WERI-Rb-1 (cell line): ENCODE measurements around the gene VMP1.
"Not testable (repeated sequence)": the region's sequence is repeated elsewhere in the genome, so short reads cannot be mapped to it uniquely, and the experiment has no call there.

Source experiments
- DNase-seq: peaks from one replicate; pipeline ENCODE4 v3.0.0-alpha.2; 2020
- H3K27ac ChIP-seq: fragments of 250-450 bp; sonication (Bioruptor Pico); 2 replicates; pipeline ENCODE4 v1.5.1; 2020; ENCODE audit warnings: mild to moderate bottlenecking, moderate library complexity
- H3K27me3 ChIP-seq: fragments of 250-450 bp; sonication (Bioruptor Pico); 2 replicates; pipeline ENCODE4 v1.5.1; 2021; ENCODE audit warnings: mild to moderate bottlenecking, low read depth, moderate library complexity; ENCODE audit not compliant: insufficient read depth, severe bottlenecking
- H3K36me3 ChIP-seq: fragments of 250-450 bp; sonication (Bioruptor Pico); 2 replicates; pipeline ENCODE4 v1.5.1; 2020; ENCODE audit warnings: mild to moderate bottlenecking, moderate library complexity
- H3K4me3 ChIP-seq: 2 replicates; pipeline ENCODE4 v1.5.1; 2011; ENCODE audit warnings: low read depth, mild to moderate bottlenecking, control low read depth, low read length
- H3K9me3 ChIP-seq: fragments of 250-450 bp; sonication (Bioruptor Pico); 2 replicates; pipeline ENCODE4 v1.5.1; 2021; ENCODE audit warnings: mild to moderate bottlenecking, moderate library complexity; ENCODE audit not compliant: severe bottlenecking
- TF ChIP-seq, protein P1 (sequence below): IDR thresholded peaks from 2 replicates; pipeline ENCODE4 v1.5.1; 2011; ENCODE audit warnings: low read depth, mild to moderate bottlenecking, control low read depth, inconsistent platforms, low read length

VMP1 gene

GRCh38 chr17:59844884-59845594, 137.6 kb downstream of the VMP1 start:
- DNase-seq = no peak
- H3K4me3 ChIP-seq = no peak overlapping the region
- peaks cover 15% of the 10 kb centered on the region for H3K36me3 ChIP-seq
- TF ChIP-seq, protein P1, sequence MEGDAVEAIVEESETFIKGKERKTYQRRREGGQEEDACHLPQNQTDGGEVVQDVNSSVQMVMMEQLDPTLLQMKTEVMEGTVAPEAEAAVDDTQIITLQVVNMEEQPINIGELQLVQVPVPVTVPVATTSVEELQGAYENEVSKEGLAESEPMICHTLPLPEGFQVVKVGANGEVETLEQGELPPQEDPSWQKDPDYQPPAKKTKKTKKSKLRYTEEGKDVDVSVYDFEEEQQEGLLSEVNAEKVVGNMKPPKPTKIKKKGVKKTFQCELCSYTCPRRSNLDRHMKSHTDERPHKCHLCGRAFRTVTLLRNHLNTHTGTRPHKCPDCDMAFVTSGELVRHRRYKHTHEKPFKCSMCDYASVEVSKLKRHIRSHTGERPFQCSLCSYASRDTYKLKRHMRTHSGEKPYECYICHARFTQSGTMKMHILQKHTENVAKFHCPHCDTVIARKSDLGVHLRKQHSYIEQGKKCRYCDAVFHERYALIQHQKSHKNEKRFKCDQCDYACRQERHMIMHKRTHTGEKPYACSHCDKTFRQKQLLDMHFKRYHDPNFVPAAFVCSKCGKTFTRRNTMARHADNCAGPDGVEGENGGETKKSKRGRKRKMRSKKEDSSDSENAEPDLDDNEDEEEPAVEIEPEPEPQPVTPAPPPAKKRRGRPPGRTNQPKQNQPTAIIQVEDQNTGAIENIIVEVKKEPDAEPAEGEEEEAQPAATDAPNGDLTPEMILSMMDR = no peak
- H3K27ac ChIP-seq = no peak overlapping the region
- H3K27me3 ChIP-seq = no peaks in the 10 kb centered on the region
- H3K9me3 ChIP-seq = no peaks in the 10 kb centered on the region

- Histone ChIP-seq H3K9me3 (no peaks in the 10 kb centered on the region), H3K4me3 (no peak overlapping the region), H3K27me3 (no peaks in the 10 kb centered on the region), H3K27ac (no peak overlapping the region), H3K36me3 (peaks cover 9% of the 10 kb centered on the region)
- peak; percentile 52 for DNase-seq
- TF ChIP-seq, protein P1 = no peak
Observed at GRCh38 chr17:59845595-59846393, 138.3 kb downstream of the VMP1 start.

DNA sequence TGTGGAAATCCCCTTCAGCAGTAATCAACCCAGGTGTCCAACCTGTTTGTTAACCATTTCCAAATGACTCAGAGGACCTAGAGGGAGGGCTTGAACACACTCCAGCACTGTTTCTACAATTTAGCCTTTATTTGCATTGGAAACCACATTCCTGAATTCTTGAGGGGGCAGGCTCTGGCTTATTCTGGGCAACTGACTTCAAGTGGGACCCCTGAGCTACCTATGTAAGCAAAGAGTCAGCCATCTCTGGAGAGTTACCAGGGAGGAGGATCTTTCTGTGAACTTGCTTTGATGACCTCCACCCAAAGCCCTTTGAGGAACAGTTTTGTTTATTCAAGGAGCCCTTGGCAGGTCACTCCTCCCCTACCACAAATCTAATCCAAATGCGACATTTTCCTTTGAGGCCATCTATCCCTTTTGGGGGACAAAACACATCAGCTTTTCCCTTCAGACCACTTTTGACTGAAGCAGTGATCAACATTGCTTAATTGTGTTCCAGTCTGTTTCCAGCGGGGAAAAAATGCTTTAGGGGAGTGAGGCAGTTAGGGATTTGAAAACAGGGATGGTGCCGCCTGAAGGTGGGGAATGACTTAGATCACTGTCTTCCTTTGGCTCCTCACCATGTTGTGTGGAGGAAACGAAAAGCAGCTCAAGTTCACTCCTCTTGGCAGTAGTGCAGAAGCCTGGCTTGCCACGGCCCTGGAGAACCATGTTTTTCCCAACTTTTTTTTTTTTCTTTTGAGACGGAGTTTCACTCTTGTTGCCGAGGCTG, 139.1 kb downstream of the VMP1 start:
- Histone ChIP-seq H3K27ac (no peak overlapping the region), H3K4me3 (no peak overlapping the region), H3K27me3 (no peaks in the 10 kb centered on the region), H3K36me3 (peaks cover 5% of the 10 kb centered on the region; the same call in 1 of the 2 replicates), H3K9me3 (no peaks in the 10 kb centered on the region)
- TF ChIP-seq, protein P1 = no peak
- no peak for DNase-seq

DNA sequence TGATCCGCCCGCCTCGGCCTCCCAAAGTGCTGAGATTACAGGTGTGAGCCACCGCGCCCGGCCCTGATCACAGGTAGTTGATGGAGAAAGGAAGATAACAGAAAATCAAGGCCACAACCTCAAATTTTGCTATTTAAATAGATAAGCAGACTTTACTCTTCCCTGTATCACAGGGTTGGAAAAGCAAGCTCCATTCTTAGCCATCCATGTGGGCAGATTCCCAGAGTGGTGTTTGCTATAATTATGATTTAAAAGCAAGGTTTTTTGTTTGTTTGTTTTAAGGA, 140.9 kb downstream of the VMP1 start:
- DNase-seq = no peak
- Histone ChIP-seq H3K4me3 (no peak overlapping the region), H3K9me3 (no peaks in the 10 kb centered on the region), H3K36me3 (no peaks in the 10 kb centered on the region), H3K27ac (no peak overlapping the region), H3K27me3 (no peaks in the 10 kb centered on the region)
- TF ChIP-seq, protein P1 = no peak

- no peak overlapping the region for H3K27ac ChIP-seq
- TF ChIP-seq, protein P1 = no peak
- no peaks in the 10 kb centered on the region for H3K27me3 ChIP-seq
Observed at GRCh38 chr17:59848778-59849177, 141.3 kb downstream of the VMP1 start.

GRCh38 chr17:59850311-59850710, 142.9 kb downstream of the VMP1 start:
- DNase-seq, H3K9me3 ChIP-seq, H3K27me3 ChIP-seq, H3K27ac ChIP-seq, H3K4me3 ChIP-seq, H3K36me3 ChIP-seq: not testable (repeated sequence)

More at GRCh38 chr17:59848778-59849177, 141.3 kb downstream of the VMP1 start:
- no peaks in the 10 kb centered on the region for H3K9me3 ChIP-seq
- DNase-seq = no peak
- H3K4me3 ChIP-seq = no peak overlapping the region
- no peaks in the 10 kb centered on the region for H3K36me3 ChIP-seq
